ENCODE data around the gene TGFB1.

The TGFB1 gene

GRCh38 chr19:41339936-41340335 is 13.8 kb downstream of the TGFB1 start:
- DNase-seq = no peak

GRCh38 chr19:41335467-41335866 is 18.3 kb downstream of the TGFB1 start:
- no peak for DNase-seq

GRCh38 chr19:41334793-41335192 is 18.9 kb downstream of the TGFB1 start:
- DNase-seq = no peak

GRCh38 chr19:41332468-41332867 is 21.3 kb downstream of the TGFB1 start:
- DNase-seq = no peak

GRCh38 chr19:41332000-41332399 is 21.7 kb downstream of the TGFB1 start:
- no peak for DNase-seq

GRCh38 chr19:41330946-41331678 is 22.6 kb downstream of the TGFB1 start:
- DNase-seq = no peak

- DNase-seq = peak; percentile 54
Measured at GRCh38 chr19:41330481-41330880, 23.2 kb downstream of the TGFB1 start.

GRCh38 chr19:41328842-41329225 is 24.9 kb downstream of the TGFB1 start:
- no peak for DNase-seq

GRCh38 chr19:41328157-41328841 is 25.4 kb downstream of the TGFB1 start:
- no peak for DNase-seq

- DNase-seq = peak; percentile 92
Measured at GRCh38 chr19:41327576-41328156, 26.1 kb downstream of the TGFB1 start.

GRCh38 chr19:41327076-41327575 is 26.6 kb downstream of the TGFB1 start:
- no peak for DNase-seq

GRCh38 chr19:41325947-41326706 is 27.6 kb downstream of the TGFB1 start:
- DNase-seq = no peak

GRCh38 chr19:41325640-41325946 is 28.1 kb downstream of the TGFB1 start:
- DNase-seq = no peak

GRCh38 chr19:41324921-41325639 is 28.6 kb downstream of the TGFB1 start:
- DNase-seq = no peak

GRCh38 chr19:41324231-41324702 is 29.5 kb downstream of the TGFB1 start:
- DNase-seq = no peak

GRCh38 chr19:41323430-41324125 is 30.1 kb downstream of the TGFB1 start:
- no peak for DNase-seq

GRCh38 chr19:41323023-41323422 is 30.7 kb downstream of the TGFB1 start:
- DNase-seq = no peak

GRCh38 chr19:41322451-41322850 is 31.3 kb downstream of the TGFB1 start:
- DNase-seq = no peak

- no peak for DNase-seq
Measured at GRCh38 chr19:41321600-41322270, 32.0 kb downstream of the TGFB1 start.

GRCh38 chr19:41321204-41321599 is 32.5 kb downstream of the TGFB1 start:
- DNase-seq = no peak

- DNase-seq = no peak
Measured at GRCh38 chr19:41320568-41320967, 33.2 kb downstream of the TGFB1 start.

- no peak for DNase-seq
Measured at GRCh38 chr19:41320185-41320518, 33.6 kb downstream of the TGFB1 start.
